GM21447 (cell line): ENCODE measurements around the gene RAP1GAP.

Source experiments
- ATAC-seq: cut with Tn5 transposase; IDR thresholded peaks from one replicate; pipeline ENCODE4 v1.9.1; 2021; ENCODE audit not compliant: unreplicated experiment

Gene RAP1GAP

DNA sequence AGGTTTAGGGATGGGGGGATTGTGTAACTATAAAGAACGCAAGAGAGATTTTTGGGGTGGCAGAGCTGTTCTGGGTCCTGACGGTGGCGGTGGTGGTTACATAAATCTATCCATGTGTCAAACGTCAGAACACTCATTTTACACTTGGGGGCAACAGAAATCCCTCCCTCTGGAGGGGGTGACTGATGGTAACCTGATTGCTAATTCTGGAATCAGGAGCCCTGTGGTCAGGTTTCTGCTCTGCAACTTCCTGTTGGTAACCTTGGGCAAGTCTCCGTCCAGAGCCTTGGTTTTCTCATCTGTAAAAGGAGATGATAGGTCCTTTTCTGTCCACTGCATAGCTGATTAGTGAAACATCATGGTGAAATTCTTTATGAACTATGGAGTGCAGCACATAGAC, 119.1 kb downstream of the RAP1GAP start:
- ATAC-seq, result no peak

DNA sequence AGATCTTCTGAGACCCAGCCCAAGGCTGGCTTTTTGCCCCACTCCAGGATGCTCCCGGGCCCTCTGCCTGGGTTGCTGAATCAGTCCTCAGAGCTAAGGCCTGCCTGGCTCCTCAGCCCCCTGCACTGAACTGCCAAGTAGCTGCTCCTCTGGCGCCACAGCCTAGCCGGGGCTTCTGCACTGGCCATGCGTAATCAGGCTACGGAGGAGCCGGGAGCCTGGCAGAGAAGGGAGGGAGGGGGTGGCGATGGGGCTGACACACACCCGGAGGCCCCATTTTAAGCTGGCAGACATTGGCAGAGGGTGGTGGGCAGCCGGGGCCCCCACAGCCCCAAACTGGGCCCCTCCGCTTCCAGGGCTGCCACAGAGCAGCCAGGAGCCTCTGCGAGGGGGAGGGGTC, 121.3 kb downstream of the RAP1GAP start:
- no peak for ATAC-seq
